ENCODE data around the gene PLTP. TPM values are rescaled to one million over a fixed set of nuclear protein-coding genes. Genes with fewer than 3 reads are reported as not detected.
"Not testable (repeated sequence)": the region's sequence is repeated elsewhere in the genome, so short reads cannot be mapped to it uniquely, and the experiment has no call there.

The PLTP gene
- total RNA-seq, 2 donors from 2014 or later, result 53.6 to 221 TPM

DNA sequence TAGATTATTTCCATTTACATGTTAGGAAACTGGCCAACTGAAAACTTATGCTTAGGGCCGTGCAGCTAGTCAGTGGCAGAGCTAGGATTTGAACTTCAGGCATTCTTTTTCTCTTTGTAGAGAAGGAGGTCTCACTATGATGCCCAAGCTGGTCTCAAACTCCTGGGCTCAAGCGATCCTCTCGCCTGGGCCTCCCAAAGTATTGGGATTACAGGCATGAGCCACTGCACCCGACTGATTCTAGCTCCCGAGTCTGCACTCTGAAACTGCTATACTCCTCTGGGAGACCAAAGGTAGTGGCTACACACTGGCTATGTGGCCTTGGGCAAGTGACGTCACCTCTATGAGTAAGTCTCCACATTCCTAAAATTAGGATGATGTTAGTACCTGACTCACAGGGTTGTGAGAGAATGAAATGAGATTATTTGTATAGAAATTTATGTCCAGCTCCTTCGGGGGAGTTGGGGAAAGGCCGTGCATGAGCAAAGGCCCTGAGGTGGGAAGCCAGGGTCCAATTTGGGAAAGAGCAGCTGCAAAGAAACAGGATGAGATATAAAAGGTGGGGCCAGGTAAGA is 6.4 kb downstream of the PLTP start:
- DNase-seq (ENCODE audit: low spot score), result no peak

GRCh38 chr20:45904583-45905504 is 7.1 kb downstream of the PLTP start:
- no peak for TF ChIP-seq CTCF (IDR thresholded peaks at IDR 0.05)
- peaks cover 0 to 2% of the 10 kb centered on the region in 2 donors for H3K4me1 ChIP-seq
- DNase-seq (ENCODE audit: low spot score), result no peak
- no peaks in the 10 kb centered on the region for H3K9me3 ChIP-seq
- H3K27me3 ChIP-seq, result no peaks in the 10 kb centered on the region
- no peak overlapping the region for H3K27ac ChIP-seq
- peaks cover 25% of the 10 kb centered on the region for H3K36me3 ChIP-seq
- no peak overlapping the region for H3K4me3 ChIP-seq

More for the DNA sequence above, 6.4 kb downstream of the PLTP start:
- no peak overlapping the region for H3K4me3 ChIP-seq
- H3K4me1 ChIP-seq, result peaks cover 0 to 9% of the 10 kb centered on the region in 2 donors
- H3K36me3 ChIP-seq, result peaks cover 19% of the 10 kb centered on the region
- no peak for TF ChIP-seq CTCF (IDR thresholded peaks at IDR 0.05)
- H3K9me3 ChIP-seq, result no peaks in the 10 kb centered on the region
- no peaks in the 10 kb centered on the region for H3K27me3 ChIP-seq
- H3K27ac ChIP-seq, result no peak overlapping the region

DNA sequence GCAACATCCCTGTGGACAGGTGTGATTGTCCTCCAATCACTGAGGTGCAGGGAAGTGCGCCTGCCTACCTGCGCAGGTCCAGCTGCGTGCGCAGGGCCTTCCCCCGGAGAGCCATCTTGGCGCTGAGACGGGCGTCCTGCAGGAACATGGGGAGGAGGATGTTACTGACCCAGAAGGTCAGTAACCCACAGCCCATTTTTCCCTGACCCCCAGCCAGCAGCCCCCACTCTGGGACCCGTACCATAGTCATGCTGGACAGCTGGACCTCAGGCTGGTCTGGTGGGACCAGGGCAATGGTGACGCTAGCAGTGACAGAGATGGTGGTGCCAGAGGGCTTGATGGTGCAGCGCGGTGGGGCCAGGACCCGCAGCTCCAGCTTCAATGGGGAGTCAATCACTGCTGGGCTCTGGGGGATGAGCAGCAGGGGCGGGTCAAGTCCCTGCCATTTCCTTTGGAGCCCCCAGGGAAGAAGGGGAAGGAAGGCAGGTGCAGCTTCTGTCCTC is 9.7 kb downstream of the PLTP start:
- Histone ChIP-seq H3K27me3 (no peaks in the 10 kb centered on the region), H3K27ac (no peak overlapping the region), H3K4me3 (no peak overlapping the region), H3K36me3 (peaks cover 51% of the 10 kb centered on the region), H3K9me3 (no peaks in the 10 kb centered on the region), H3K4me1 (no peaks in the 10 kb centered on the region)
- TF ChIP-seq CTCF (IDR thresholded peaks at IDR 0.05), result no peak
- no peak for DNase-seq (ENCODE audit: low spot score)

DNA sequence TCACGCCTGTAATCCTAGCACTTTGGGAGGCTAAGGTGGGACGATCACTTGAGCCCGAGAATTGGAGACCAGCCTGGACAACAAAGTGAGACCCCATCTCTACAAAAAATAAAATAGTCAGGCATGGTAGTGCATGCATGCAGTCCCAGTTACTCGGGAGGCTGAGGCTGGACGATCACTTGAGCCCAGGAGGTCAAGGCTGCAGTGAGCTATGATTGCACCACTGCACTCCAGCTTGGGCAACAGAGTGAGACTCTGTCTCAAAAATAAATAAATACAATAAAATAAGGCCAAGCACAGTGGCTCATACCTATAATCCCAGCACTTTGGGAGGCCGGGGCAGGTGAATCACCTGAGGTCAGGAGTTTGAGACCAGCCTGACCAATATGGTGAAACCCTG is 10.6 kb downstream of the PLTP start:
- not testable (repeated sequence) for H3K9me3 ChIP-seq; H3K27me3 ChIP-seq; H3K4me1 ChIP-seq; H3K4me3 ChIP-seq; DNase-seq (ENCODE audit: low spot score); H3K27ac ChIP-seq
- peaks cover 60% of the 10 kb centered on the region for H3K36me3 ChIP-seq

GRCh38 chr20:45899046-45899835 is 12.7 kb downstream of the PLTP start:
- Histone ChIP-seq H3K9me3 (no peaks in the 10 kb centered on the region), H3K4me1 (no peaks in the 10 kb centered on the region), H3K27ac (no peak overlapping the region), H3K4me3 (no peak overlapping the region), H3K36me3 (peaks cover 76% of the 10 kb centered on the region), H3K27me3 (no peaks in the 10 kb centered on the region)
- no peak for TF ChIP-seq CTCF (IDR thresholded peaks at IDR 0.05)
- DNase-seq (ENCODE audit: low spot score), result no peak

GRCh38 chr20:45898285-45898684 is 13.7 kb downstream of the PLTP start:
- Histone ChIP-seq H3K27me3 (no peaks in the 10 kb centered on the region), H3K4me1 (no peaks in the 10 kb centered on the region), H3K4me3 (no peak overlapping the region), H3K9me3 (no peaks in the 10 kb centered on the region), H3K27ac (no peak overlapping the region), H3K36me3 (peaks cover 79% of the 10 kb centered on the region)
- no peak for DNase-seq (ENCODE audit: low spot score)
- no peak for TF ChIP-seq CTCF (IDR thresholded peaks at IDR 0.05)
